ENCODE data around the gene ART1.

DNA sequence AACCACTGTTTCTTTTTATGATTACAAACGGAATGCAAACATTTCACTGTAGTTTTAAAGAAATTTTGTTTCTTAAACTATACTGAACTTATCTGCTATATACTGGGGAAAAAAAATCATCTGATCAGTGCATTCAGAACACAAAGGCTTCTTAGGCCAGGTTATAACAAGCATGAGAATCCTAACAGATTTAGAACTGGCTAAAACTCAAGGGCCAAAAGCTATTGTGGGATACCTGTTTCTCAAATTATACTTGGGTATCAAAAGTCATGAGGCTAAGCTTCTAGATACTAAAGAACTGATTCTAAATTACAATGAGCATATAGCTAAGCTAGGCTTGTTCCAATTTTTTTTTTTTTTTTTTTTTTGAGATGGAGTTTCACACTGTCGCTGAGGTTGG, 56.0 kb downstream of the ART1 start:
- TF ChIP-seq POLR2AphosphoS5 (IDR thresholded peaks at IDR 0.05; ENCODE audit: low read depth, low read length) (no peak), POLR2A (IDR thresholded peaks at IDR 0.05; ENCODE audit: low read depth, low read length) (no peak), TAF1 (IDR thresholded peaks at IDR 0.05; ENCODE audit: borderline replicate concordance, low read depth, low read length) (no peak)

Data from GM12892 (cell line).